Spinal cord (tissue), 10 donors: ENCODE results near the gene PKD1. TPM values are rescaled to one million over a fixed set of nuclear protein-coding genes. Genes with fewer than 3 reads are reported as not detected.
"Not testable (repeated sequence)": the region's sequence is repeated elsewhere in the genome, so short reads cannot be mapped to it uniquely, and the experiment has no call there.

Experiments used
- DNase-seq, 6 donors: peaks; one replicate each; pipeline versions ENCODE4 v3.0.0 to v3.0.0-alpha.2; 2013 to 2015; ENCODE audit warnings: low spot score in 6 of 6, low read depth in 4 of 6
- H3K27ac ChIP-seq: one replicate; pipeline ENCODE4 v1.5.1; 2013; ENCODE audit warnings: low read depth, low read length, control low read depth
- H3K27me3 ChIP-seq: one replicate; pipeline ENCODE4 v1.6.1; 2013; ENCODE audit warnings: low read length; ENCODE audit not compliant: control insufficient read depth, insufficient read depth
- H3K36me3 ChIP-seq: one replicate; pipeline ENCODE4 v1.6.1; 2013; ENCODE audit warnings: low read length; ENCODE audit not compliant: control insufficient read depth, insufficient read depth
- H3K4me1 ChIP-seq: one replicate; pipeline ENCODE4 v1.6.1; 2013; ENCODE audit warnings: low read length; ENCODE audit not compliant: control insufficient read depth, insufficient read depth
- H3K4me3 ChIP-seq: one replicate; pipeline ENCODE4 v1.5.1; 2013; ENCODE audit warnings: low read depth, low read length, control low read depth
- H3K9me3 ChIP-seq: one replicate; pipeline ENCODE4 v1.6.1; 2013; ENCODE audit warnings: low read length; ENCODE audit not compliant: control insufficient read depth, insufficient read depth
- WGBS: methylation state at CpG from one replicate; pipeline ENCODE4 v1.1.5; 2013; ENCODE audit warnings: missing lambda C conversion rate; ENCODE audit not compliant: insufficient coverage; 5-methylcytosine and 5-hydroxymethylcytosine counted together
- long read RNA-seq, 4 donors: transcript quantifications; one replicate each; lab custom pipeline, GENCODE V29; 2026
- polyA plus RNA-seq, 2 donors: library from polyadenylated mRNA; unstranded; fragments of 120-200 nt; gene quantifications; one replicate each; pipeline ENCODE4 v1.2.1, GENCODE V29; 2013; ENCODE audit not compliant: insufficient read length in 2 of 2
- total RNA-seq, 2 donors: library from RNA; depleted of rRNA in 1 of 2; stranded (reverse); fragments of 120-200 nt in 1 of 2; fragments of >200 nt in 1 of 2; gene quantifications; one replicate each; pipeline versions ENCODE4 v1.2.3 to v1.2.4, GENCODE V29; 2013 to 2014
- donor health status: healthy.

PKD1 gene
- 10 to 100 TPM; 68.1 to 86.2 TPM for total RNA-seq
- polyA plus RNA-seq: 100 to 1,000 TPM; 201 to 289 TPM
- long read RNA-seq, donor 1, partial matches to known transcripts: 20 of 22 reads
- long read RNA-seq, donor 1, other reads (novel, unspliced or antisense): 0 of 22 reads
- long read RNA-seq, donor 2, partial matches to known transcripts: 0 of 1 reads
- long read RNA-seq, donor 2, other reads (novel, unspliced or antisense): 0 of 1 reads
- long read RNA-seq, donor 3, partial matches to known transcripts: 11 of 12 reads
- long read RNA-seq, donor 3, other reads (novel, unspliced or antisense): 0 of 12 reads
- long read RNA-seq, donor 4: 0 reads

DNA sequence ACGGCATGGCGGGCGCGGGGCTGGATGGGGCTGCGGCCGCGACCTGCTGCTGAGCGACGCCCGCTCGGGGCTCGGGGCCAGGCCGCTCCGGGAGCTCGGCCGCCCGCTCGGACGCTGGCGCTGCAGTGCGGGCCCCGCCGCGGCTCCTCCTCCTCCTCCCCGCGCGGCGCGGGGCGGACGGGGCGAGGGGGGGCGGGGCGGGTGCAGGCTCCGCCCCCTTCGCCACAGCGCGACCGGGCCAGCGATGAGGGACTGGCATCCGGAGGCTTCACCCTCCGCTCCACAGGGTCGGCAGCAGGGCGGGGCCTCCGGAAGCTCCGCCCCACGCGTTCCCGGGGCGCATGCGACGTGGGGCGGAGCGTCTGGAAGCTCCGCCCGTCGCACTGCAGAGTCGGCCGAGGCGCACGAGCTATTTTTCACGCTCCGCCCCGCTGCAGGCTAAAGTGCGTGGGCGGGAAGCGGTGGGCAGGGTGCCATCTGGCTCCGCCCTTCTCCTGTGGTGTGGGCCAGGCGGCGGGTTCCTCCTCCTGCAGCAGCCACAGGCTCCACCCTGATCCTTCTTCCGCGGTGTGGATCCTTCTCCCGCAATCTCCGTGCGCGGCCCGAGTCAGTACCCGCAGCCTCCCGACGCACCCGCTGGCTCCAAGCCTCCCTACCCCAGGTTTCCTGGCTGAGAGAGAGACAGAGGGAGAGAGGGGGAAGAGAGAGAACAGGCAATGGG is at the start of gene PKD1:
Gene PKD1, minus strand, starts transcription at position 129 of the 721 bp plus-strand sequence. CDS start 209 bp downstream, outside the sequence.
- H3K36me3 ChIP-seq, H3K9me3 ChIP-seq, H3K27me3 ChIP-seq: not testable (repeated sequence)
- 0% methylated on average over 31 of the region's 81 CpGs for WGBS
- H3K27ac ChIP-seq: peak within 1 kb of the TSS; percentile 83
- peaks cover 16% of the 10 kb centered on the region for H3K4me1 ChIP-seq
- H3K4me3 ChIP-seq: peak within 1 kb of the TSS; percentile 44
- DNase-seq: peak; percentile 79 to 97 (median 85)

DNA sequence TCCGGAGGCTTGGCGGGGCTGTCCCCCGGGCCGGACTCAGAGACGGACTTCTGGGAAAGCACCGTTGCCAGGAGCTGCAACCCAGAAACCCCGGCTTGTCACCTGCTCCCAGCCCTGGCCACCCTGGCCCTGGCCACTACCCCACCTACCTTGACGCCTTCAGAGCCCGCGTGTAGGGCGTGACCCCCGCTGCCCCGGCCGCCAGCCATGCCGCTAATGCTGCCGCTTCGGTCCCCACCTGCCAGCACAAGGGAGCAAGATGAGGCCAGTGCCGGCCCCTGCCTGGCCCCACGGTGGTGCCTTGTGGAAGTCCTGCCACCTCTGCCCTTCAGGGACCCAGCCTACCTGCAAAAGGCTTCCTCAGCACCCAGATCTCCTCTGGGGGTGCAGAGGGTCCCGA is 49.3 kb upstream of the PKD1 start:
- Histone ChIP-seq H3K27ac (no peak overlapping the region), H3K27me3 (no peaks in the 10 kb centered on the region), H3K36me3 (peaks cover 100% of the 10 kb centered on the region), H3K9me3 (no peaks in the 10 kb centered on the region), H3K4me1 (peaks cover 1% of the 10 kb centered on the region), H3K4me3 (no peak overlapping the region)
- WGBS: 92% methylated on average over 20 of the region's 20 CpGs
- no peak for DNase-seq

DNA sequence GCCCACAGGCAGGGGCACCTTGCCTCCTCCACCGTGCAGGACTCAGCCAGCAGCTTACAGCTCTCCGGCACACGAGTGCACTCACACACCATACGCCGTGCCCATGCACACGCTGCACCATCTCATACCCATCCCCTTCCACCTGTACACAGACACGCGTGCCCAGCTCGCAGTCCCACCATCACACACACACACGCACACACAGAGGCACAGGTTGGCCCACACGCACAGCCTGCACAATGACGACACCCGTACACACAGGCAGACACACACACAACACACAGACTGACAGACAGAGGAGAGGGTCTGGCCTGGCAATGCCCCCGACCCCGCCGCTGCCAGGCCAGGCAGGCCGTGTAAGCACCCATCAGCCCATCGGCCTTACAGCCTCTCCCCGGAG is 48.6 kb upstream of the PKD1 start:
- no peak overlapping the region for H3K4me3 ChIP-seq
- no peak overlapping the region for H3K27ac ChIP-seq
- H3K4me1 ChIP-seq: no peaks in the 10 kb centered on the region
- peaks cover 100% of the 10 kb centered on the region for H3K36me3 ChIP-seq
- 92% methylated on average over 18 of the region's 19 CpGs for WGBS
- H3K27me3 ChIP-seq: no peaks in the 10 kb centered on the region
- no peaks in the 10 kb centered on the region for H3K9me3 ChIP-seq
- no peak for DNase-seq

DNA sequence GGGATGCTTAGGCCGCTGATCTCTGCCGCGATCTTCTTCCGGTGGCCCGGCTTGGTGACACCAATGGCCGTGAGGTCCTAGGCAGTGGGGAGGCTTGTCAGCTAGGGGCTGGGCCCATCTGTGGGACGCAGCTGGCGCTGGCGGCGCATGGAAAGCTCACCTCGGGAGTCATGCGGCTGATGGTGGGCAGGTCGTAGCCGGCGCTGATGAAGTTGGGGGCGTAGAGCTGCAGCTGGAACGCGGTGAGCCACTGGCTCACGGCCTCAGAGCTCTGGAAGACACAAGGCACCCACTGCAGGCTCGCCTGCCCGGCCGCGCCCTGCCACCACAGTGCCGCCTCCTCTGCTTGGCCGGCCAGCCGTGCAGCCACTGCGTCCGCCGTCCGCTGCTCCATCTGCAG is 48.0 kb upstream of the PKD1 start:
- Histone ChIP-seq H3K27me3 (no peaks in the 10 kb centered on the region), H3K4me3 (no peak overlapping the region), H3K27ac (no peak overlapping the region), H3K36me3 (peaks cover 96% of the 10 kb centered on the region), H3K9me3 (no peaks in the 10 kb centered on the region), H3K4me1 (no peaks in the 10 kb centered on the region)
- WGBS: 94% methylated on average over 29 of the region's 30 CpGs
- no peak for DNase-seq

DNA sequence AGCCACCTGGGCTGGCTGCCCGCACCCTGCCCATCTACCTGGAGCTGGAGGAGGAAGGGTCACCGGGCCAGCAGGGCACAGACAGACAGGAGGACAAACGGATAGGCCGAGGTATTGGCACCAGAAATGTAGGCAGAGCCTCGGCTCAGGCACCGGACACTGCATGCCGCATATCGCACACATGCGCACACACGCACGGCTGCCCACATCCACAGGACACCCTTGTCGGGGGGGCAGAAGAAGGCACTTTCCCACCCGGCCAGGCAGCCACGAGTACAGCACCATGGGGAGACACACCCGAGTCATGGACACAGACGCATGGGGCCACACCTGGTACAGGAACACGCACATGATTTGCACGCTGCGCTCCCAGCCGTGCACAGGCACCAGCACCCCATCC is 46.3 kb upstream of the PKD1 start:
- no peaks in the 10 kb centered on the region for H3K9me3 ChIP-seq
- H3K27ac ChIP-seq: no peak overlapping the region
- H3K4me3 ChIP-seq: no peak overlapping the region
- no peak for DNase-seq
- H3K4me1 ChIP-seq: no peaks in the 10 kb centered on the region
- 89% methylated on average over 20 of the region's 20 CpGs for WGBS
- no peaks in the 10 kb centered on the region for H3K27me3 ChIP-seq
- H3K36me3 ChIP-seq: peaks cover 94% of the 10 kb centered on the region

DNA sequence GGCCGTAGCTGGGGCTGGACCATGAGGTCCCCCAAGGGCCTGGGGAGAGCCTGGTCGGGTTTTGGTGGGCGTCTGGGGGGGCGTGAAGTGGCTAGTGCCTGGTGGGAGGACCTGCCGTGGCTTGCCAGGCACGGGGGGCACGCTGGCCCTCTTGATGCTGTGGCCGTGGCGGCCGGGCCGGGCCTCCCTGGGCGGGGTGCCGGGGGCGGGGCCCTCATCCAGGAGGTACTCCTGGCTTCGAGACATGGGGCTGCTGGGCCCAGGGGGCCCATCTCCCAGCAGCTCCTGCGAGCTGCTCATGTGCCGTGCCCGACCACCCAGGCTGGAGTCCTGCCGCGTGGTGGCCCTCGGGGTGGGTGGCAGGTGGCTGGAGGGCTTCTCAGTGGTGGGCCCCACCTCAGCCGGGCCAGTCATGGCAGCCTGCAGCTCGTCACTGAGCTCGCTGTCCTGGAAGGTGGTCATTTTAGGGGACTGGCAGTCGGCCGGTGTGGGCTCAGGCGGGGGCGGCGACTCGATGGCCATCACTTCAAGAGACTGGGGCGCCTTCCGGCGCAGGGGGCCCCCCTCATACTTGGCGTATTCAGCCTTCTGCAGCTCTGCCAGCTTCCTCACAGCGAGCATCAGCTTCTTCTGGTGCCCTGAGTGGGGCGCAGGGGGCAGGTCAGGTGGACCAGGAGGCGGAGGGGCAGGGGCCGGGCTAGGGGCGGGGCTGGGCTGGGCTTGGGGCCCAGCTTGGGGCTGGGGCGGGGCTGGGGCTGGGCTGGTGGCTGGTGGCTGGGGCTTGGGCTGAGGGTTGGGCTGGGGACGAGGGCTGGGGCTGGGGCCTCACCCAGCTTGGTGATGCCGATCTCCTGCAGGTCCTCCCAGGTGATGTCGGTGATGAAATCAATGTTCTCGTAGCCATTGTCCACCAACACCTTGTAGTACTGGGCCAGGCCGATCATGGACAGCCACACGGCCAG is 45.5 kb upstream of the PKD1 start:
- Histone ChIP-seq H3K36me3 (peaks cover 94% of the 10 kb centered on the region), H3K4me1 (no peaks in the 10 kb centered on the region), H3K9me3 (no peaks in the 10 kb centered on the region), H3K4me3 (no peak overlapping the region), H3K27me3 (no peaks in the 10 kb centered on the region), H3K27ac (no peak overlapping the region)
- WGBS: 86% methylated on average over 39 of the region's 46 CpGs
- DNase-seq: no peak

DNA sequence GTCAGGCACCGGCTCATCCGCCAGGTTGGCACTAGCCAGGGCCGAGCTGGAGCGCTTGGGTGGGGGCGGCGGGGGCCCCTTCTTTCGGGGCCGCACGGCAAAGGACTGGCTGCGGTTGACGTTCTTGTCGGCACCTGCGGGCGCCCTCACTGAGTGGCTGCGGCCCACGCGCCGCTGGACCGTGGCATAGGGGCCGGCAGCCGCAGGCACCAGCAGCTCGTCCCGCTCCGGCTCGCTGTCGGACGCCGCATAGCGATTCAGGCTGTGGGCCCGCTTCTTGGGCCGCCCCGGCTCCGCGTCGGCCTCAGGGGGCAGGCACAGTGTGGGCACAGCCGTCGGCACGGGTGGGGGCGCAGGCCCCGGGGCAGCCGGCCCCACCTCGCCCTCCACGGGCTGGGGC is 44.8 kb upstream of the PKD1 start:
- H3K9me3 ChIP-seq: no peaks in the 10 kb centered on the region
- H3K27ac ChIP-seq: no peak overlapping the region
- H3K27me3 ChIP-seq: no peaks in the 10 kb centered on the region
- no peak for DNase-seq
- no peak overlapping the region for H3K4me3 ChIP-seq
- peaks cover 94% of the 10 kb centered on the region for H3K36me3 ChIP-seq
- H3K4me1 ChIP-seq: no peaks in the 10 kb centered on the region
- 93% methylated on average over 43 of the region's 43 CpGs for WGBS

DNA sequence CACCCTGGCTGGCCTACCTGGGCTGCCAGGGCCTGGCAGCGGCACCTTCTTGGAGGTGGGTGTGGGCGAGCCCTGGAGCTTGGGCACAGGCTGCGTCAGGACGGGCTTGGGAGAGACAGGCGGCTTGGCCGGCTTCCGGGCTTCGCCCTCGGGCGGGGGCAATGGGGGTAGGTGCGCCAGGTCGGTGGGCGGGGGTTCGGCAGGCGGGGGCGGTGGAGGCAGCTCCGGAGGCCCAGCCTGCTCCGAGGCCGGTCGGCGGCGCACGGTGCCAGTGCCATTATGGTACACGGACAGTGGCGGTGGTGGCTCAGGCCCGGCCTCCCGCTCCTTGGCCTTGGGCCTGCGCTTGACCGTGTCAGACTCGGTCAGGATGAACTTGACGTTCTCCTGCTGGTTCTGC is 43.9 kb upstream of the PKD1 start:
- Histone ChIP-seq H3K27me3 (no peaks in the 10 kb centered on the region), H3K36me3 (peaks cover 94% of the 10 kb centered on the region), H3K27ac (no peak overlapping the region), H3K4me3 (no peak overlapping the region), H3K9me3 (no peaks in the 10 kb centered on the region), H3K4me1 (no peaks in the 10 kb centered on the region)
- whole genome bisulfite sequencing: 94% methylated on average over 29 of the region's 31 CpGs
- no peak for DNase-seq

DNA sequence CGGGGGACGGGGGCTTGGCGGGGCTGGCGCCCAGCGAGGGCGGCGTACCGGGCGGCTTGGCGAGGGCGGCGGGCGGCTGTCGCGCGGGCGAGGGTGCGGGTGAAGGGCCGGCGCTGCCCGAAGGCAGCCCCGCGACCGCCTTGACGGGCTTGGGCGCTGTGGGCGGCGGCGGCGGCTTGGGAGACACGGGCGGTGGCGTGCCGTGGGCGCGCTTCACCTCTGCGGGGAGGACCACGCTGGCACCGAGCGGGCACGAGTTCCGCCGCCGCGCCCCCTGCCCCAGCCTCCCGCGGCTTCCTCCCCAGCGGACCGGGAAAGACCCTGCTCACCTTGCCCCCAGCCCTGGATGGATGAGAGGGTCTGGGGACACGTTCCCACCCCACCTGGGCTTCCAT is 43.4 kb upstream of the PKD1 start:
- H3K27me3 ChIP-seq: no peaks in the 10 kb centered on the region
- H3K36me3 ChIP-seq: peaks cover 94% of the 10 kb centered on the region
- H3K9me3 ChIP-seq: no peaks in the 10 kb centered on the region
- no peaks in the 10 kb centered on the region for H3K4me1 ChIP-seq
- 23% methylated on average over 42 of the region's 50 CpGs for WGBS
- H3K27ac ChIP-seq: no peak overlapping the region
- no peak for DNase-seq
- no peak overlapping the region for H3K4me3 ChIP-seq
